Neural cell (in vitro differentiated cells): ENCODE measurements around the gene MAP1LC3B2. TPM values are rescaled to one million over a fixed set of nuclear protein-coding genes. Genes with fewer than 3 reads are reported as not detected.

Experiments
- H2AFZ ChIP-seq: fragments of 200-600, 300-800 bp; sonication (generic), shearing (Covaris generic); 2 replicates; pipeline ENCODE4 v1.6.0; 2014; ENCODE audit warnings: low read depth, mild to moderate bottlenecking, antibody characterized with exemption, low read length, moderate library complexity
- H3F3A ChIP-seq: fragments of 200-600 bp; shearing (Covaris generic); 2 replicates; pipeline ENCODE4 v1.6.1; 2016; ENCODE audit warnings: mild to moderate bottlenecking, moderate library complexity, mixed read lengths, antibody characterized with exemption, low read length; ENCODE audit not compliant: insufficient read depth, poor library complexity, severe bottlenecking
- H3K27ac ChIP-seq: fragments of 200-600, 300-800 bp; sonication (generic), shearing (Covaris generic); 2 replicates; pipeline ENCODE4 v1.5.1; 2014; ENCODE audit warnings: mild to moderate bottlenecking, low read length, moderate library complexity
- H3K27me3 ChIP-seq: fragments of 300-800, 200-600 bp; sonication (generic), shearing (Covaris generic); 2 replicates; pipeline ENCODE4 v1.6.0; 2014; ENCODE audit warnings: mild to moderate bottlenecking, low read depth, low read length, moderate library complexity; ENCODE audit not compliant: insufficient read depth
- H3K36me3 ChIP-seq: fragments of 300-800, 200-600 bp; sonication (generic), shearing (Covaris generic); 2 replicates; pipeline ENCODE4 v1.5.1; 2014; ENCODE audit warnings: mild to moderate bottlenecking, antibody characterized with exemption, low read length, moderate library complexity; ENCODE audit not compliant: insufficient read depth
- H3K4me2 ChIP-seq: fragments of 300-800, 200-600 bp; sonication (generic), shearing (Covaris generic); 2 replicates; pipeline ENCODE4 v1.6.0; 2014; ENCODE audit warnings: mild to moderate bottlenecking, low read length
- H3K4me3 ChIP-seq: fragments of 300-800, 200-600 bp; sonication (generic), shearing (Covaris generic); 2 replicates; pipeline ENCODE4 v1.5.1; 2014; ENCODE audit warnings: mild to moderate bottlenecking, low read length, moderate library complexity
- H3K79me2 ChIP-seq: fragments of 200-600 bp; shearing (Covaris generic); replicated peaks from 2 replicates; pipeline ENCODE4 v1.6.0; 2014; ENCODE audit warnings: mild to moderate bottlenecking, low read length, moderate library complexity; ENCODE audit not compliant: insufficient read depth
- H3K9ac ChIP-seq: fragments of 300-800, 200-600 bp; sonication (generic), shearing (Covaris generic); 2 replicates; pipeline ENCODE4 v1.6.1; 2016; ENCODE audit warnings: mild to moderate bottlenecking, low read length, mixed read lengths
- H3K9me2 ChIP-seq: fragments of 200-600 bp; shearing (Covaris generic); 2 replicates; pipeline ENCODE4 v1.6.1; 2016; ENCODE audit warnings: mild to moderate bottlenecking, low read length, mixed read lengths; ENCODE audit not compliant: insufficient read depth
- H3K9me3 ChIP-seq: fragments of 200-600, 300-800 bp; sonication (generic), shearing (Covaris generic); 2 replicates; pipeline ENCODE4 v1.6.1; 2016; ENCODE audit warnings: mild to moderate bottlenecking, mixed run types, low read length, moderate library complexity, mixed read lengths
- H4K20me1 ChIP-seq: fragments of 200-600 bp; shearing (Covaris generic); 2 replicates; pipeline ENCODE4 v1.6.1; 2016; ENCODE audit warnings: mild to moderate bottlenecking, mixed run types; ENCODE audit not compliant: insufficient read depth
- EP300 ChIP-seq: fragments of 450-650 bp; conservative IDR thresholded peaks from 2 replicates; pipeline ENCODE4 v1.6.1; 2014; ENCODE audit warnings: antibody characterized with exemption, mild to moderate bottlenecking, moderate library complexity; ENCODE audit not compliant: poor library complexity, severe bottlenecking
- EZH2 ChIP-seq: fragments of 200-600, 300-800 bp; shearing (Covaris generic), sonication (generic); IDR thresholded peaks from 2 replicates; pipeline ENCODE4 v1.6.1; 2014; ENCODE audit warnings: antibody characterized with exemption, low read length, borderline replicate concordance, mild to moderate bottlenecking; ENCODE audit not compliant: insufficient read depth, poor library complexity, severe bottlenecking
- MXI1 ChIP-seq: fragments of 450-650 bp; conservative IDR thresholded peaks from 2 replicates; pipeline ENCODE4 v1.6.1; 2014; ENCODE audit warnings: antibody characterized with exemption, mild to moderate bottlenecking; ENCODE audit not compliant: poor library complexity, severe bottlenecking
- POLR2AphosphoS5 ChIP-seq: IDR thresholded peaks from 2 replicates; pipeline ENCODE4 v1.6.1; 2012
- RAD21 ChIP-seq: fragments of 450-650 bp; conservative IDR thresholded peaks from 2 replicates; pipeline ENCODE4 v1.6.1; 2014; ENCODE audit warnings: antibody characterized with exemption, mild to moderate bottlenecking, moderate library complexity
- SMC3 ChIP-seq: fragments of 450-650 bp; conservative IDR thresholded peaks from 2 replicates; pipeline ENCODE4 v1.6.1; 2014; ENCODE audit warnings: antibody characterized with exemption, mild to moderate bottlenecking, moderate library complexity; ENCODE audit not compliant: poor library complexity
- TAF1 ChIP-seq: IDR thresholded peaks from 2 replicates; pipeline ENCODE4 v1.6.1; 2012; ENCODE audit warnings: low read depth
- polyA plus RNA-seq: library from polyadenylated mRNA; depleted of rRNA; stranded (reverse); fragments of >200 nt; gene quantifications from 2 replicates; pipeline ENCODE4 v1.2.3, GENCODE V29; 2014
- TF ChIP-seq, protein P1 (sequence below): fragments of 450-650 bp; IDR thresholded peaks from 2 replicates; pipeline ENCODE4 v1.5.1; 2014; ENCODE audit warnings: antibody characterized with exemption, mild to moderate bottlenecking, moderate library complexity; ENCODE audit not compliant: poor library complexity, severe bottlenecking
- TF ChIP-seq, protein P2 (sequence below): IDR thresholded peaks from 2 replicates; pipeline ENCODE4 v1.6.1; 2012; ENCODE audit warnings: borderline replicate concordance

The MAP1LC3B2 gene
- polyA plus RNA-seq, 1 donor from 2014 or later, result 3.9 TPM

GRCh38 chr12:116613256-116613655 lies 54.1 kb downstream of the MAP1LC3B2 start:
- H3K4me3 ChIP-seq, result no peak overlapping the region
- H4K20me1 ChIP-seq, result no peaks in the 10 kb centered on the region
- no peaks in the 10 kb centered on the region for H3K9me2 ChIP-seq
- H3K27me3 ChIP-seq, result peaks cover 79% of the 10 kb centered on the region
- no peak overlapping the region for H3K27ac ChIP-seq
- H2AFZ ChIP-seq, result no peak overlapping the region
- no peak for TF ChIP-seq MXI1
- no peak for TF ChIP-seq TAF1
- TF ChIP-seq EZH2, result no peak
- no peak for TF ChIP-seq RAD21
- TF ChIP-seq SMC3, result no peak
- no peak for TF ChIP-seq EP300
- TF ChIP-seq, protein P1, sequence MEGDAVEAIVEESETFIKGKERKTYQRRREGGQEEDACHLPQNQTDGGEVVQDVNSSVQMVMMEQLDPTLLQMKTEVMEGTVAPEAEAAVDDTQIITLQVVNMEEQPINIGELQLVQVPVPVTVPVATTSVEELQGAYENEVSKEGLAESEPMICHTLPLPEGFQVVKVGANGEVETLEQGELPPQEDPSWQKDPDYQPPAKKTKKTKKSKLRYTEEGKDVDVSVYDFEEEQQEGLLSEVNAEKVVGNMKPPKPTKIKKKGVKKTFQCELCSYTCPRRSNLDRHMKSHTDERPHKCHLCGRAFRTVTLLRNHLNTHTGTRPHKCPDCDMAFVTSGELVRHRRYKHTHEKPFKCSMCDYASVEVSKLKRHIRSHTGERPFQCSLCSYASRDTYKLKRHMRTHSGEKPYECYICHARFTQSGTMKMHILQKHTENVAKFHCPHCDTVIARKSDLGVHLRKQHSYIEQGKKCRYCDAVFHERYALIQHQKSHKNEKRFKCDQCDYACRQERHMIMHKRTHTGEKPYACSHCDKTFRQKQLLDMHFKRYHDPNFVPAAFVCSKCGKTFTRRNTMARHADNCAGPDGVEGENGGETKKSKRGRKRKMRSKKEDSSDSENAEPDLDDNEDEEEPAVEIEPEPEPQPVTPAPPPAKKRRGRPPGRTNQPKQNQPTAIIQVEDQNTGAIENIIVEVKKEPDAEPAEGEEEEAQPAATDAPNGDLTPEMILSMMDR, result no peak
- TF ChIP-seq, protein P2, sequence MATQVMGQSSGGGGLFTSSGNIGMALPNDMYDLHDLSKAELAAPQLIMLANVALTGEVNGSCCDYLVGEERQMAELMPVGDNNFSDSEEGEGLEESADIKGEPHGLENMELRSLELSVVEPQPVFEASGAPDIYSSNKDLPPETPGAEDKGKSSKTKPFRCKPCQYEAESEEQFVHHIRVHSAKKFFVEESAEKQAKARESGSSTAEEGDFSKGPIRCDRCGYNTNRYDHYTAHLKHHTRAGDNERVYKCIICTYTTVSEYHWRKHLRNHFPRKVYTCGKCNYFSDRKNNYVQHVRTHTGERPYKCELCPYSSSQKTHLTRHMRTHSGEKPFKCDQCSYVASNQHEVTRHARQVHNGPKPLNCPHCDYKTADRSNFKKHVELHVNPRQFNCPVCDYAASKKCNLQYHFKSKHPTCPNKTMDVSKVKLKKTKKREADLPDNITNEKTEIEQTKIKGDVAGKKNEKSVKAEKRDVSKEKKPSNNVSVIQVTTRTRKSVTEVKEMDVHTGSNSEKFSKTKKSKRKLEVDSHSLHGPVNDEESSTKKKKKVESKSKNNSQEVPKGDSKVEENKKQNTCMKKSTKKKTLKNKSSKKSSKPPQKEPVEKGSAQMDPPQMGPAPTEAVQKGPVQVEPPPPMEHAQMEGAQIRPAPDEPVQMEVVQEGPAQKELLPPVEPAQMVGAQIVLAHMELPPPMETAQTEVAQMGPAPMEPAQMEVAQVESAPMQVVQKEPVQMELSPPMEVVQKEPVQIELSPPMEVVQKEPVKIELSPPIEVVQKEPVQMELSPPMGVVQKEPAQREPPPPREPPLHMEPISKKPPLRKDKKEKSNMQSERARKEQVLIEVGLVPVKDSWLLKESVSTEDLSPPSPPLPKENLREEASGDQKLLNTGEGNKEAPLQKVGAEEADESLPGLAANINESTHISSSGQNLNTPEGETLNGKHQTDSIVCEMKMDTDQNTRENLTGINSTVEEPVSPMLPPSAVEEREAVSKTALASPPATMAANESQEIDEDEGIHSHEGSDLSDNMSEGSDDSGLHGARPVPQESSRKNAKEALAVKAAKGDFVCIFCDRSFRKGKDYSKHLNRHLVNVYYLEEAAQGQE, result no peak
- TF ChIP-seq POLR2AphosphoS5, result no peak
- no peaks in the 10 kb centered on the region for H3K36me3 ChIP-seq
- H3K9me3 ChIP-seq, result peaks cover 3% of the 10 kb centered on the region
- H3K79me2 ChIP-seq, result no peaks in the 10 kb centered on the region
- H3K9ac ChIP-seq, result no peak overlapping the region
- H3K4me2 ChIP-seq, result no peak overlapping the region
- H3F3A ChIP-seq, result no peaks in the 10 kb centered on the region

DNA sequence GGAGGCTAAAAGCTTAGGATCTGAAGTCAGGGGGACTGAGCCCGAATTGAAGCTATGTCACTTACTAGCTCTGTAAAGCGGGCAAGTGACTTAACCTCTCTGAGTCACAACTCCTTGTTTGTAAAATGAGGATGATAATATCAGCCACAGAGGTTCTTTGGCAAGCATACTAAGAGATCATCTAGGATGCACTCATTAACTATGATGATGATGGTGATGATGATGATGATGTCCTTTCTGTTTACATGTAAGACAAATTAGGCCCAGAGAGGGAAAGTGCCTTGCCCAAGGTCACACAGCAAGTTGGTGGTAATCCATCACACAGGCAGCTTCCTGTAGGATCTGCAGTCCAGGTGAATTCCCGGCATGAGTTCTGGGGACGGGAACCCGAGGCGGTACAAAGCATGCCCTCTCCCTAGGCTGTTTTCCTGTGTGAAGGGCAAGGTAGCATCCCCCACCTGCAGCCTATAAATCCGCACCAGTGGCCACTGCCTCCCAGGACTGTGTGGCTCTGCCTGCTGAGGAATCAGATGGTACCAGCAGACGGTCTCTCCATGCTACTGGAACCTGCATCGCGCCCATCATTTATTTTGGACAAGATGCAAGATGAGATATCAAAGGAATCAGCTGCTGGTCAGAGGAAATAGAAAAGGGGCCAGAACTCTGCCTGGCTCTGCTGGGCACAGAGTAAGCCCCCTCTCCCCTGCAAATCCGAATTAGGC lies 55.2 kb downstream of the MAP1LC3B2 start:
- no peaks in the 10 kb centered on the region for H3K79me2 ChIP-seq
- H3K27ac ChIP-seq, result no peak overlapping the region
- H3K9ac ChIP-seq, result no peak overlapping the region
- no peak overlapping the region for H3K4me3 ChIP-seq
- H3K27me3 ChIP-seq, result peaks cover 83% of the 10 kb centered on the region
- no peaks in the 10 kb centered on the region for H4K20me1 ChIP-seq
- TF ChIP-seq, protein P2, result no peak
- no peak for TF ChIP-seq SMC3
- TF ChIP-seq MXI1, result no peak
- TF ChIP-seq EP300, result no peak
- no peak for TF ChIP-seq EZH2
- TF ChIP-seq TAF1, result no peak
- no peaks in the 10 kb centered on the region for H3K9me2 ChIP-seq
- no peak overlapping the region for H3K4me2 ChIP-seq
- H3K9me3 ChIP-seq, result peaks cover 6% of the 10 kb centered on the region
- no peaks in the 10 kb centered on the region for H3K36me3 ChIP-seq
- no peaks in the 10 kb centered on the region for H3F3A ChIP-seq
- no peak overlapping the region for H2AFZ ChIP-seq
